GM23338 (cell line): ENCODE data around the gene WDR27. TPM values are rescaled to one million over a fixed set of nuclear protein-coding genes. Genes with fewer than 3 reads are reported as not detected.

Source experiments
- ATAC-seq: fragments of 200-7000 bp; cut with Tn5 transposase; 3 replicates; pipeline ENCODE4 v1.9.1; 2020
- DNase-seq: peaks from one replicate; pipeline ENCODE4 v3.0.0-alpha.2; 2015; ENCODE audit warnings: low spot score
- H2AFZ ChIP-seq: fragments of 200-600 bp; sonication (generic); 2 replicates; pipeline ENCODE4 v1.8.0; 2016; ENCODE audit warnings: antibody characterized with exemption, mild to moderate bottlenecking, moderate library complexity
- H3F3A ChIP-seq: fragments of 200-600 bp; sonication (generic); replicated peaks from 2 replicates; pipeline ENCODE4 v1.8.0; 2017; ENCODE audit warnings: antibody characterized with exemption, mixed run types, low read depth
- H3K27ac ChIP-seq: fragments of 200-600 bp; sonication (generic); 2 replicates; pipeline ENCODE4 v1.6.1; 2016; ENCODE audit warnings: low read depth
- H3K27me3 ChIP-seq: fragments of 200-600 bp; sonication (generic); 2 replicates; pipeline ENCODE4 v1.8.0; 2016; ENCODE audit warnings: mild to moderate bottlenecking, mixed run types, moderate library complexity; ENCODE audit not compliant: insufficient read depth
- H3K36me3 ChIP-seq: fragments of 200-600 bp; sonication (generic); 2 replicates; pipeline ENCODE4 v1.8.0; 2016; ENCODE audit warnings: mild to moderate bottlenecking; ENCODE audit not compliant: insufficient read depth
- H3K4me1 ChIP-seq: fragments of 200-600 bp; sonication (generic); 2 replicates; pipeline ENCODE4 v1.8.0; 2016; ENCODE audit warnings: mild to moderate bottlenecking, moderate library complexity; ENCODE audit not compliant: insufficient read depth
- H3K4me2 ChIP-seq: fragments of 200-600 bp; sonication (generic); 2 replicates; pipeline ENCODE4 v1.7.1; 2017; ENCODE audit warnings: mixed run types
- H3K4me3 ChIP-seq: fragments of 200-600 bp; sonication (generic); 2 replicates; pipeline ENCODE4 v1.6.1; 2016; ENCODE audit warnings: mixed run types
- H3K79me2 ChIP-seq: fragments of 200-600 bp; sonication (generic); replicated peaks from 2 replicates; pipeline ENCODE4 v1.8.0; 2017; ENCODE audit warnings: mild to moderate bottlenecking; ENCODE audit not compliant: insufficient read depth
- H3K9me2 ChIP-seq: fragments of 200-600 bp; sonication (generic); 2 replicates; pipeline ENCODE4 v1.8.0; 2017; ENCODE audit not compliant: insufficient read depth
- H4K20me1 ChIP-seq: fragments of 200-600 bp; sonication (generic); replicated peaks from 2 replicates; pipeline ENCODE4 v1.8.0; 2017; ENCODE audit warnings: mild to moderate bottlenecking; ENCODE audit not compliant: insufficient read depth
- H3K27ac Mint-ChIP-seq: 2 replicates; pipeline ENCODE4 v1.8.0; 2020; ENCODE audit warnings: inconsistent platforms, mild to moderate bottlenecking, moderate library complexity, mixed read lengths
- H3K27me3 Mint-ChIP-seq: 3 replicates; pipeline ENCODE4 v1.8.0; 2022; ENCODE audit warnings: low read depth, mild to moderate bottlenecking, moderate library complexity, mixed read lengths, inconsistent platforms; ENCODE audit not compliant: insufficient read depth, poor library complexity
- H3K36me3 Mint-ChIP-seq: 3 replicates; pipeline ENCODE4 v1.8.0; 2021; ENCODE audit warnings: low read depth, mild to moderate bottlenecking, inconsistent platforms, moderate library complexity, mixed read lengths
- H3K4me1 Mint-ChIP-seq: 3 replicates; pipeline ENCODE4 v1.8.0; 2020; ENCODE audit warnings: mild to moderate bottlenecking, inconsistent platforms, mixed read lengths
- H3K4me3 Mint-ChIP-seq: 3 replicates; pipeline ENCODE4 v1.8.0; 2021; ENCODE audit warnings: moderate library complexity, mild to moderate bottlenecking, inconsistent platforms, mixed read lengths
- H3K9me3 Mint-ChIP-seq: 3 replicates; pipeline ENCODE4 v1.8.0; 2020; ENCODE audit warnings: moderate library complexity, mild to moderate bottlenecking, inconsistent platforms, mixed read lengths
- CREB1 ChIP-seq: fragments of 250-450 bp; sonication (Bioruptor Pico); IDR thresholded peaks from 2 replicates; pipeline ENCODE4 v1.5.0; 2020; ENCODE audit warnings: low read depth, mild to moderate bottlenecking, moderate library complexity
- ETS1 ChIP-seq: IDR thresholded peaks from 2 replicates; pipeline ENCODE4 v1.6.1; 2016; ENCODE audit warnings: antibody characterized with exemption
- EZH2 ChIP-seq: fragments of 200-600 bp; sonication (generic); IDR thresholded peaks from one replicate; pipeline ENCODE4 v1.8.0; 2017; ENCODE audit warnings: antibody characterized with exemption, mild to moderate bottlenecking, low read depth; ENCODE audit not compliant: unreplicated experiment
- EZH2phosphoT487 ChIP-seq: fragments of 200-600 bp; sonication (generic); IDR thresholded peaks from one replicate; pipeline ENCODE4 v1.8.1; 2018; ENCODE audit warnings: antibody characterized with exemption; ENCODE audit not compliant: unreplicated experiment
- NANOG ChIP-seq: IDR thresholded peaks from 2 replicates; pipeline ENCODE4 v1.6.1; 2016; ENCODE audit warnings: antibody characterized with exemption, borderline replicate concordance
- POLR2AphosphoS5 ChIP-seq: IDR thresholded peaks from 2 replicates; pipeline ENCODE4 v1.6.1; 2016; ENCODE audit warnings: antibody characterized with exemption, low read depth
- STAT1 ChIP-seq: IDR thresholded peaks from one replicate; pipeline ENCODE4 v1.6.1; 2016; ENCODE audit warnings: antibody characterized with exemption; ENCODE audit not compliant: unreplicated experiment
- ZNF331 ChIP-seq: fragments of 250-450 bp; sonication (Bioruptor Pico); IDR thresholded peaks from 2 replicates; pipeline ENCODE4 v1.5.0; 2020; ENCODE audit warnings: low read depth, mild to moderate bottlenecking, moderate library complexity
- ZNF462 ChIP-seq: fragments of 250-450 bp; sonication (Bioruptor Pico); IDR thresholded peaks from 2 replicates; pipeline ENCODE4 v1.5.0; 2020; ENCODE audit warnings: mild to moderate bottlenecking, moderate library complexity
- polyA plus RNA-seq: library from polyadenylated mRNA; unstranded; fragments of >200 nt; fragmentation: Nextera tagmentation; extraction: Ambion mirVana; gene quantifications from 2 replicates; pipeline ENCODE4 v1.2.1, GENCODE V29; 2016
- total RNA-seq: library from RNA; depleted of rRNA; stranded (reverse); fragments of >200 nt; shearing (Covaris generic); gene quantifications from 2 replicates; pipeline ENCODE4 v1.2.3, GENCODE V29; 2014
- TF ChIP-seq, protein P1 (sequence below): IDR thresholded peaks from one replicate; pipeline ENCODE4 v1.6.1; 2018; ENCODE audit warnings: antibody characterized with exemption; ENCODE audit not compliant: unreplicated experiment

Gene WDR27
- total and polyA plus RNA-seq, 2 experiments from 2014 or later, result 55.3 to 80.4 TPM

GRCh38 chr6:169530752-169531123 is 171.1 kb downstream of the WDR27 start:
- TF ChIP-seq EZH2 (no peak), STAT1 (no peak), POLR2AphosphoS5 (no peak), CREB1 (CRISPR knock-in tag) (no peak), ZNF331 (CRISPR knock-in tag) (no peak), ETS1 (no peak), ZNF462 (no peak), NANOG (no peak), EZH2phosphoT487 (no peak)
- TF ChIP-seq, protein P1, sequence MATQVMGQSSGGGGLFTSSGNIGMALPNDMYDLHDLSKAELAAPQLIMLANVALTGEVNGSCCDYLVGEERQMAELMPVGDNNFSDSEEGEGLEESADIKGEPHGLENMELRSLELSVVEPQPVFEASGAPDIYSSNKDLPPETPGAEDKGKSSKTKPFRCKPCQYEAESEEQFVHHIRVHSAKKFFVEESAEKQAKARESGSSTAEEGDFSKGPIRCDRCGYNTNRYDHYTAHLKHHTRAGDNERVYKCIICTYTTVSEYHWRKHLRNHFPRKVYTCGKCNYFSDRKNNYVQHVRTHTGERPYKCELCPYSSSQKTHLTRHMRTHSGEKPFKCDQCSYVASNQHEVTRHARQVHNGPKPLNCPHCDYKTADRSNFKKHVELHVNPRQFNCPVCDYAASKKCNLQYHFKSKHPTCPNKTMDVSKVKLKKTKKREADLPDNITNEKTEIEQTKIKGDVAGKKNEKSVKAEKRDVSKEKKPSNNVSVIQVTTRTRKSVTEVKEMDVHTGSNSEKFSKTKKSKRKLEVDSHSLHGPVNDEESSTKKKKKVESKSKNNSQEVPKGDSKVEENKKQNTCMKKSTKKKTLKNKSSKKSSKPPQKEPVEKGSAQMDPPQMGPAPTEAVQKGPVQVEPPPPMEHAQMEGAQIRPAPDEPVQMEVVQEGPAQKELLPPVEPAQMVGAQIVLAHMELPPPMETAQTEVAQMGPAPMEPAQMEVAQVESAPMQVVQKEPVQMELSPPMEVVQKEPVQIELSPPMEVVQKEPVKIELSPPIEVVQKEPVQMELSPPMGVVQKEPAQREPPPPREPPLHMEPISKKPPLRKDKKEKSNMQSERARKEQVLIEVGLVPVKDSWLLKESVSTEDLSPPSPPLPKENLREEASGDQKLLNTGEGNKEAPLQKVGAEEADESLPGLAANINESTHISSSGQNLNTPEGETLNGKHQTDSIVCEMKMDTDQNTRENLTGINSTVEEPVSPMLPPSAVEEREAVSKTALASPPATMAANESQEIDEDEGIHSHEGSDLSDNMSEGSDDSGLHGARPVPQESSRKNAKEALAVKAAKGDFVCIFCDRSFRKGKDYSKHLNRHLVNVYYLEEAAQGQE, result no peak
- peaks cover 18% of the 10 kb centered on the region; the same call in 2 of the 3 replicates for H3K36me3 Mint-ChIP-seq
- Histone ChIP-seq H3K4me2 (no peak overlapping the region), H2AFZ (no peak overlapping the region), H4K20me1 (no peaks in the 10 kb centered on the region), H3K4me1 (no peaks in the 10 kb centered on the region), H3K36me3 (no peaks in the 10 kb centered on the region), H3K27ac (no peak overlapping the region), H3K79me2 (no peaks in the 10 kb centered on the region), H3K9me2 (no peaks in the 10 kb centered on the region), H3K4me3 (no peak overlapping the region), H3K27me3 (no peaks in the 10 kb centered on the region), H3F3A (no peaks in the 10 kb centered on the region)
- DNase-seq, result no peak
- peaks cover 13% of the 10 kb centered on the region for H3K9me3 Mint-ChIP-seq
- H3K27me3 Mint-ChIP-seq, result peaks cover 2% of the 10 kb centered on the region
- ATAC-seq, result no peak
- no peaks in the 10 kb centered on the region for H3K4me1 Mint-ChIP-seq
- no peak overlapping the region for H3K27ac Mint-ChIP-seq
- no peak overlapping the region for H3K4me3 Mint-ChIP-seq
